GM10847 (cell line): ENCODE results near the gene ZNF236.

Experiments used
- POLR2A ChIP-seq: IDR thresholded peaks from 2 replicates; pipeline ENCODE4 v1.6.1; 2011; ENCODE audit not compliant: insufficient read length; ENCODE audit errors: extremely low read depth

ZNF236 gene

GRCh38 chr18:77002496-77002895 is 180.1 kb downstream of the ZNF236 start:
- no peak for TF ChIP-seq POLR2A

GRCh38 chr18:77003316-77003715 is 181.0 kb downstream of the ZNF236 start:
- no peak for TF ChIP-seq POLR2A

GRCh38 chr18:77004555-77005380 is 182.4 kb downstream of the ZNF236 start:
- TF ChIP-seq POLR2A, result no peak

- TF ChIP-seq POLR2A, result no peak
Measured at GRCh38 chr18:77005651-77006195, 183.4 kb downstream of the ZNF236 start.

- TF ChIP-seq POLR2A, result no peak
Measured at GRCh38 chr18:77006305-77007175, 184.2 kb downstream of the ZNF236 start.

GRCh38 chr18:77007251-77007650 is 184.9 kb downstream of the ZNF236 start:
- TF ChIP-seq POLR2A, result no peak

- TF ChIP-seq POLR2A, result no peak
Measured at GRCh38 chr18:77008006-77008405, 185.6 kb downstream of the ZNF236 start.

GRCh38 chr18:77008576-77009315 is 186.4 kb downstream of the ZNF236 start:
- no peak for TF ChIP-seq POLR2A

GRCh38 chr18:77009675-77010074 is 187.3 kb downstream of the ZNF236 start:
- no peak for TF ChIP-seq POLR2A

- TF ChIP-seq POLR2A, result no peak
Measured at GRCh38 chr18:77012120-77012519, 189.8 kb downstream of the ZNF236 start.

- TF ChIP-seq POLR2A, result no peak
Measured at GRCh38 chr18:77012806-77013541, 190.6 kb downstream of the ZNF236 start.

GRCh38 chr18:77013811-77014521 is 191.6 kb downstream of the ZNF236 start:
- no peak for TF ChIP-seq POLR2A

- no peak for TF ChIP-seq POLR2A
Measured at GRCh38 chr18:77014538-77014937, 192.2 kb downstream of the ZNF236 start.

- no peak for TF ChIP-seq POLR2A
Measured at GRCh38 chr18:77015169-77015568, 192.8 kb downstream of the ZNF236 start.
